TTC549 (cell line): ENCODE results near the gene KRTAP3-3.

Experiments
- FAIRE-seq: peaks from 2 replicates; lab custom pipeline; 2012; peaks lifted over from hg19 to GRCh38; lab: Jason Lieb, UNC

KRTAP3-3 gene

DNA sequence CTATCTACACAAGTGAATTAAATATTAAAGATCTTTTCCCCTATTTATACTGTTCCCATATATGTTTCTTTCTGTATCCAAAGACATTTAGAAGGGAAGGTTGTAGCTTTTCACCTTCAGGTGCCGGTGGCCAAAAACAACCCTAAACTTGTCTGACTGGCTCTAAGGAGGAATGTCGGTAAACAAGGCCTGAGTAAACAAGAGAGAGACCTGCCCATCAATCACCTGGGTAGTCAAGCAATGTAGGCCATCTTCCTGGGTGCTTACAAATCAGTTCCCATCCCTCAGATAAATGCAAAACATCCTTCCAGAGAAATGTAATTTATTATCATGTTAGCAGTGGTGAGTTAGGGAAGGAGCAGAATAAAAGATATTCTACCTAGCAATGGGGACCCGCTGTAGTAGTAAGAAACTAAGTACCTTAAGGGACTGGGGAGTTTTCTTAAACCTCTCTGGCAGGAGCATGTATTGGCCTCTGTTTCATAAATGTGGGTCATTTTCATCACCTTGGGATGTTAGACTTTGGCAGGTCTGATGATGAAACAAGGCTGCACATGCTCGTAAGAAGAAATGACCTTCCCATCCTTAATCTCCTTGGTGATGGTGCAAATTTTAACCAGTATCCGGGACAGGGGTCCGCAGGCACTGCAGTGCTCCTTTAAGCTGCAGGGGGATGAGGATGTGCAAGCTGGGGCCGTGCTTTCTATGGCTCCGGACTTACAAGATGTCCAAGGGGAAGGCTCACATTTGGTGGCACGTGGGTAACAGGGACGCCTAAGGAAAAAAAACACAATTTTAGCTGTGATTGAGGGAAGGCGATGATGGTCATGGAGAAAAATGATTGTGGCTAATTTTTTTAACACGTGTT lies 35.6 kb downstream of the KRTAP3-3 start:
- no peak for FAIRE-seq

- FAIRE-seq: no peak
These were observed 37.3 kb downstream of the KRTAP3-3 start for GRCh38 chr17:40956401-40957254.

GRCh38 chr17:40953881-40954280 lies 40.1 kb downstream of the KRTAP3-3 start:
- no peak for FAIRE-seq

GRCh38 chr17:40952661-40953060 lies 41.3 kb downstream of the KRTAP3-3 start:
- FAIRE-seq: no peak

DNA sequence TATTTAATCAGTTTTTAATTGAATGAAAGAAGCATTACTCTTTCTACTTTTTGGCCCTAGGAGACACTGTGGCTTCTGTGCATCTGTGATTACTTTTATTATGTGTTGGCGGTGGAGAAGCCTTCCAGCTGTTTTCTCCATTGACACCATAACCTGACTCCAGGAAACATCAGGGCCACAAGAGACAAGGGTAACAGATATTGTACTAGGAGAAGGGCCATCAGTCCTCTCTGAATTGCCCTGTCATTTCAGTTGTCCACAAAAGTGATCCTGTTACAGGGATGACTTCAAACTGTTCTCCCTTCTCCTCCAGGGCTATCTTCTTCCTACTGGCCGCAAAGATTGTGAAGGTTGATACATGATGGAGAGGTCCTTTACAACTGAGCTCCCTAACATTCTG lies 41.8 kb downstream of the KRTAP3-3 start:
- no peak for FAIRE-seq

DNA sequence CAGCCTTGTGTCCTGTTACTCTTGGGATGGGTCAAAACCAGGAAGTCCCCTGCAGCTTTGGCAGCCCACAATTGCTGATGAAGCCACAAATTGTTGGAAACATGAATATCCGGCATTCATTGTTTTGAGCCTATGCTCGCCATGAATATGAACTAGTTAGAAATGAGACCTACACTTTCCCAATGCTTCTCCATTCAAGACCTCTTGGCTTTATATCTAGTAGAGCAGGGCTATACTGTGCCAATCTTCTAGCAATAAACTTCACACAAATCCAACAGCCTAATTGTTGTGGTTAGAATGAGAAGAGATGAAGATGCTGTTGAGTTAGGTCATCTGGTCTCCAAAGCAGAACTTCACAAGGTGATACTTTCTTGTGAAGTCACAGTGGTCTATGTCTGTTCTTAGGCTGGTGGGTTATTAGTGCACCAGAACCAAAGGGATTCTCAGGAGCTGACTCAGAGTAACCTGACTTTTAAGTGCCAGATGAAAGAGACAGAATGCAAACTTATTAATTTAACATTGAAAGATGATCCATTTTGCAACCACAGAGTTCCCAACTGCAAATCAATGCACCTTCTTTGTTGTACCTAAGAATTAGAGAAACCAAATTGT lies 42.8 kb downstream of the KRTAP3-3 start:
- FAIRE-seq: no peak

DNA sequence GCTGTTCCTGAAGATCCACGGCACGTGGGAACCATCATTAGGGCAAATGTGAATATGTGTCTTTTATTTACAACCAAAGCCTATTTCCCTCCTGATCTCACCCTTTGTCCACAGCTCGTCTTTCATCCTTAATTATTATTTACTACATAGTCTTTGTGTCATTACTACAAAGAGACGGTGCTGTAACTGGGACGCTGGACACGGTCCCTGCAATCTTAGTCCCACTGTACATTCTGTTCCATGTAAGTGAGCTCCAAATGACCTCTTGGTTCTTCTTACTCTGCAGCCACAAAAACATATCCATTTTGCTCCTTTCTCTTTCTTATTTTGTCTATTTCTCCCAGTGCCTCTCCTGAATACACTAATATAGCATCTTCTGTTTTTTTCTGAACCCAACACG lies 43.8 kb downstream of the KRTAP3-3 start:
- no peak for FAIRE-seq

- no peak for FAIRE-seq
These were observed 44.5 kb downstream of the KRTAP3-3 start for GRCh38 chr17:40949418-40949817.

GRCh38 chr17:40947929-40948328 lies 46.0 kb downstream of the KRTAP3-3 start:
- FAIRE-seq: no peak

GRCh38 chr17:40945414-40945813 lies 48.5 kb downstream of the KRTAP3-3 start:
- FAIRE-seq: no peak

DNA sequence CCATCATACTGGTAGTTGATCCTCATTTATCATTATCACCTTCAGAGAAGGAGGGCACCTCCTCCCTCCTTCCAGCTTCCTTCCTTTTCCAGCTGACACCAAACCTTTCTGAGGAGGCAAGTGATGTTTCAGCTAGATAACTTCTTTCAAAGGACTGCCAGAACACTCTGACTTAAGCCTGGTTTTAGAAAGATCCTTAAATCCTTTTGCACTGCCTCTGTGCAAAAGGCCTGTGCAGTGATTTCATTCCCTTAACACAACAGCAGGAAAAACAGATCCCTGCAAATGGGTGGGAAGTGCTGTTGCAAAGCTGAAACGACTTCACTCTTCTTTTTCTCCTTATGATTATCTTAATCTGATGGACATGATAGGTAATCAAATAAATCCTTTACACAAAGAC lies 49.4 kb downstream of the KRTAP3-3 start:
- FAIRE-seq: no peak
